CD4-positive, alpha-beta T cell treated with Interferon gamma for 1 hour (primary cell): Measurements from ENCODE around the gene MAST3.
"Not testable (repeated sequence)": the region's sequence is repeated elsewhere in the genome, so short reads cannot be mapped to it uniquely, and the experiment has no call there.

Experiments used
- DNase-seq: peaks from one replicate; pipeline ENCODE4 v3.0.0-alpha.2; 2020

The MAST3 gene

GRCh38 chr19:18141031-18141430, 43.5 kb downstream of the MAST3 start:
- DNase-seq: no peak

- no peak for DNase-seq
Measured at GRCh38 chr19:18143902-18144301, 46.3 kb downstream of the MAST3 start.

- no peak for DNase-seq
Measured at GRCh38 chr19:18144361-18144760, 46.8 kb downstream of the MAST3 start.

- DNase-seq: no peak
Measured at GRCh38 chr19:18144906-18145305, 47.3 kb downstream of the MAST3 start.

GRCh38 chr19:18145391-18145999, 47.9 kb downstream of the MAST3 start:
- DNase-seq: no peak

GRCh38 chr19:18147396-18147795, 49.8 kb downstream of the MAST3 start:
- DNase-seq: no peak

GRCh38 chr19:18149596-18149975, 52.0 kb downstream of the MAST3 start:
- DNase-seq: no peak

GRCh38 chr19:18150776-18151624, 53.4 kb downstream of the MAST3 start:
- no peak for DNase-seq

- peak; percentile 98 for DNase-seq
Measured at GRCh38 chr19:18152442-18152816, 54.9 kb downstream of the MAST3 start.

GRCh38 chr19:18152817-18153555, 55.4 kb downstream of the MAST3 start, which contains the start of gene PIK3R2:
Gene PIK3R2, plus strand, starts transcription at chr19:18153163. Its CDS starts 2,717 bp downstream, at chr19:18155880.
- peak; percentile 99 for DNase-seq

- DNase-seq: no peak
Measured at GRCh38 chr19:18153556-18154134, 56.1 kb downstream of the MAST3 start.

GRCh38 chr19:18155095-18156087, 57.8 kb downstream of the MAST3 start:
- DNase-seq: no peak

- DNase-seq: no peak
Measured at GRCh38 chr19:18156268-18156667, 58.7 kb downstream of the MAST3 start.

- no peak for DNase-seq
Measured at GRCh38 chr19:18156841-18157464, 59.4 kb downstream of the MAST3 start.

- DNase-seq: no peak
Measured at GRCh38 chr19:18157465-18158063, 60.0 kb downstream of the MAST3 start.

GRCh38 chr19:18158467-18158866, 60.9 kb downstream of the MAST3 start:
- DNase-seq: no peak

- not testable (repeated sequence) for DNase-seq
Measured at GRCh38 chr19:18159059-18159616, 61.6 kb downstream of the MAST3 start.

- no peak for DNase-seq
Measured at GRCh38 chr19:18159810-18160209, 62.2 kb downstream of the MAST3 start.

- no peak for DNase-seq
Measured at GRCh38 chr19:18160493-18160970, 63.0 kb downstream of the MAST3 start.

- DNase-seq: peak; percentile 76
Measured at GRCh38 chr19:18160971-18161635, 63.5 kb downstream of the MAST3 start.
